NCI-H2196 treated with DMSO at 0.1 percent for 48 hours (cell line): Measurements from ENCODE around the gene NOC2L.
A peak's percentile ranks its signal among the peaks of the same experiment; 100 is the strongest.
"Not testable (repeated sequence)": the region's sequence is repeated elsewhere in the genome, so short reads cannot be mapped to it uniquely, and the experiment has no call there.

Experiments
- DNase-seq: peaks from one replicate; lab custom pipeline; 2025; ENCODE audit not compliant: unreplicated experiment; lab: John Stamatoyannopoulos, UW

The NOC2L gene

DNA sequence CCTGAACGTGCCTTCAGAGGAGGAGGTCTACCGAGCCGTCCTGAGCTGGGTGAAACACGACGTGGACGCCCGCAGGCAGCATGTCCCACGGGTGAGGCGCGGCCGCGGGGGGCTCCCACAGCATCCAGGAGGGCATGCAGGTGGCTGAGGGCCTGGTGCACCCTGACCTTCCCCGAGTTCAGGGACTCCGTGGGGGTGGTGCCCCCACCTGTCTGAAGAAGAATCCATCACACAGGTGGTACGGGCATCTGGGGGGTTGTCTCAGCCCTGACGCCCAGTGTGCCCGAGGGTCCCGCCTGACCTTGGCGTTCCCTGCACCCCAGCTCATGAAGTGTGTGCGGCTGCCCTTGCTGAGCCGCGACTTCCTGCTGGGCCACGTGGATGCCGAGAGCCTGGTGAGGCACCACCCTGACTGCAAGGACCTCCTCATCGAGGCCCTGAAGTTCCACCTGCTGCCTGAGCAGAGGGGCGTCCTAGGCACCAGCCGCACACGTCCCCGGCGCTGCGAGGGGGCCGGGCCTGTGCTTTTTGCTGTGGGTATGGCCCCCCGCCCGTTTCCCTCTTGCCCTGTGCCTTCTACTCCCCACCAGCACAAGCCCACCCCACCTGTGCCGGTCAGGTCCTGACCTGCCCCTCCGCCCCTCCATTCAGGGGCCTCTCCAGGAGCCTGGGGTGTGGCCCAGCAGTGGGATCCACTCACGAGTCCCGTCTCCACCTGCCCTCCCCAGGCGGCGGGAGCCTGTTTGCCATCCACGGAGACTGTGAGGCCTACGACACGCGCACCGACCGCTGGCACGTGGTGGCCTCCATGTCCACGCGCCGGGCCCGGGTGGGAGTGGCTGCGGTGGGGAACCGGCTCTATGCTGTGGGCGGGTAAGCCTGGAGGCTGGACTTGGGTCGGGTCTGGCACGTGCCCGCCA is 3.6 kb upstream of the NOC2L start:
- DNase-seq = no peak

DNA sequence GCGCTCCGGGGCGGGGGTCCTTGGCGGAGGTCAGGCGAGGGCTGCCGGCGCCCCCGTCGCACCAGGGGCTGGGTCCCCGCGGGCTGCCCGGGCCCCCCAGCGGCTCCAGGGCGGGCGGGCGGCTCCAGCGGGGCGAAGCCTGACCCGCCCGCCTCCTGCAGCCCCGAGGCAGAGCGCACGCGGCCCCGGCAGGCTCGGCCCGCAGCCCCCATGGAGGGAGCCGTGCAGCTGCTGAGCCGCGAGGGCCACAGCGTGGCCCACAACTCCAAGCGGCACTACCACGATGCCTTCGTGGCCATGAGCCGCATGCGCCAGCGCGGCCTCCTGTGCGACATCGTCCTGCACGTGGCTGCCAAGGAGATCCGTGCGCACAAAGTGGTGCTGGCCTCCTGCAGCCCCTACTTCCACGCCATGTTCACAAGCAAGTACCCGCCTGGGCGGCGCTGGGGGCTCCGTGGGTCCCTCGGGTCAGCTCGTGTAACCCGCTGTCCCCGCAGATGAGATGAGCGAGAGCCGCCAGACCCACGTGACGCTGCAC is 2.1 kb upstream of the NOC2L start:
- DNase-seq = no peak

DNA sequence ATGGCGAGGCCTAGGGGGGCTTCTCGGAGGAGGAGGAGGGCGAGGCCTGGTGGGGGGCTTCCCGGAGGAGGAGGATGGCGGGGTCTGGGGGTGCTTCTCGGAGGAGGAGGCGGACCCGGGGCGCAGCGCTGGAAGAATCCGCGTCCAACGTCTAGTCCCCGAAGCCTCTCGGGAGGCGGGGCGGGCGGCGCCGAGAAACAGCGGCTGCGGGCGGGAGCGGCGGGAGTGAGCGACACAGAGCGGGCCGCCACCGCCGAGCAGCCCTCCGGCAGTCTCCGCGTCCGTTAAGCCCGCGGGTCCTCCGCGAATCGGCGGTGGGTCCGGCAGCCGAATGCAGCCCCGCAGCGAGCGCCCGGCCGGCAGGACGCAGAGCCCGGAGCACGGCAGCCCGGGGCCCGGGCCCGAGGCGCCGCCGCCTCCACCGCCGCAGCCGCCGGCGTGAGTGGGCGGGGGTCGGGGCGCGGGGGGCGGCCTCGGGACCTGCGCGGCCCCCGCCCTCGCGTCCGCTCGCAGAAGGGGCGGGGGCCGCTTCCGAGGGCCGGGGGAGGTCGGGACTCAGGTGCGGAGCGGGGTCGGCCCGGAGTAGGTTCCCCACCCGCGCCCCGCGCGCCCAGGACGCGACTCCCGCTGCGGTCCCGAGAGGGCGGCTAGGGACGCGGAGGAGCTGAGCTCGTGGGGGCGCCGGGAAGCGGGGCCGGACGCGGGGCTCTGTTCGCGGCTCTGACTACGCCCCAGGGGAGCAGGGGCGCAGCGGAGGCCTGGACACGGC is 1.5 kb upstream of the NOC2L start, which contains the start of gene KLHL17:
TSS of gene KLHL17 (plus strand) at position 222 of the 769 bp plus-strand sequence. CDS start at position 332, 110 bp downstream.
- peak; percentile 19 for DNase-seq

- DNase-seq = no peak
These were observed 791 bp upstream of the NOC2L start for GRCh38 chr1:959731-960362.

DNA sequence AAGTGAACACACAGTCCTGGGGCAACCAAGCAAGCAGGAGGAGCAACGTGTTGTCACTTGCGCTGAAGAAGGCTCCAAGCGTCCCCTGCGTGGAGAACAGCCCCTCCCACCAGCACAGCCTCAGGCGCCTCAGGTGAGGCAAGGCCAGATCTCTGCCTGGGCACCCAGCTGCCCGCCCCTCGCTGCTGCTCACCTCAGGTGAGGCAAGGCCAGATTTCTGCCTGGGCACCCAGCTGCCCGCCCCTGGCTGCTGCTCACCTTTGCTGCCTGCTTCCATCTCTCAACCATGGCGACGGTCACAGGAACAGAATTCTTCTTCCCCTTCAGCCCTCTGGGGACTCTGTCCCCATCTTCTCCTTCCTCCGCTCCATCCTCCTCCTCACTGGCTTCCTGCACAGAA is 2.4 kb downstream of the NOC2L start:
- DNase-seq = no peak

DNA sequence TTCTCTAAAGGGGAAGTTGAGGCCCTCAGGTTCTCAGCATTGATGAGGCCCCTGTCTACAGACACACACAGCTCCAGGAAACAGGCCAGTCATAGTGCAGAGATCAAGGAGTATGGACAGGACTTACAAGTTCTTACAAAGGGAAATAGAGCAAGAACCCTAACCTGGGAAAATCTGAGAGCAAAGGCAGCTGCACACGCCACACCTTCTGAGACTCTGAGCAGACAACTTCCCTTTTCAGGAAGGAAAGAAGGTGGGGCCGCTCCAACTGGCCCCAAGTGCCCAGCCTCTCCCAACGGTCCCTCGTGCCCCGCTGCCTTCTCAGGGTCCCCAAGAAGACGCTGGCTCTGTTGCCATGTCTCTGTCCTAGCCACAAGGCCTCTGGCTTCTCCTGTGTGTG is 3.6 kb downstream of the NOC2L start:
- no peak for DNase-seq

DNA sequence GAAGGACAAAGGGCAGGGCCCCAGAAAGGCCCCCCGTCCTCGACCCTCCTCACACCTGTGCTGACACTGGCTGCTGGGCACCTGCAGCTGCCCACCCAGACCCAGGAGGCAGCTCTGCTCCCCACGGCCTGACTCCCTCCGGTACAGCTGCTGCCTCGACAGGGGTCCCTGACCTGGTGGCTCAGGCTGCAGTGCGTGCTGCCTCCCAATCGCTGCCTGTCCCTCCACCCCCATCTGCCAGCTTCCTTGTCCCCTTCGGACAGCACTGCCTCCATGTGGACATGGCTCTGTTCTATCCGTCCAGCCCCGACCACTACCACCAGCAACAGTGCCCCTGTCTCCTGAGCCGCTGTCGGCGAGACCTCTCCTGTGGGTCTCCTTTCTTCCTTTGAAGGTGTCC is 4.1 kb downstream of the NOC2L start:
- DNase-seq = no peak

DNA sequence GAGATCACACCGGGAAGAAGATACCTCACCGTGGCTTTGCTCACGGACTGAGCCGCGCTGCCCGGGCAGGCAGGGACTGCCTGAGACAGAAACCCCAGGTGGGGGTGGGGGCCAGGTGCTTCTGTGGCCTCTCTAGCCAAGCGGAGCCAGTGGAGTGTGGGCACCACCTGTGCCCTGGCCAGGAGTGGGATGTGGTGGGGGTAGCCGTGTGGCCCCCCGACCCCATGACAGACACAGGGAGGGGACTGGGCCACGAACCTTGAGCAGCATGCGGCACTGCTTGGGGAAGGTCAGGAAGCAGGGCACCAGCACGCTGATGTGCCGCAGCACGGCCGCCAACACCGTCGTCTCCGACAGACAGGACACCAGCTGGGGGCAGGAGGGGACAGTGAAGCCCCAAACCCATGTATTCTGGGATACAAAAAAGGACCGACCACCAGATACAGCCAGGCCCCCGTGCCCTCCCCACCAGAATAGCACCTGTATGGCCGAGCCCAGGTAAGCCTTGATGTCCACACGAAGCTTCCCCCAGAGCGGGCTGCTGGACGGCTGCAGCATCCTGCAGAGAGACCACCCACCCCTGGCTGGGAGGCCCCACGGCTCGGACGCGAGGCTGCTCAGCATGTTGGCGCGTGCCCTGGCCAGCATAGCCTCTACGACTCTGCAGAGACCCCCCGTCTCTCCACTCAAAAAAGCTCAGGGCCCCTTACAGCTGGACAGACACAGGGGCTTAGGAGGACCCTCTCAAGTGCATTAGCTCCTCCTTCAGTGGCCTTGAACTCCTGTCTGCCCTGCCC is 5.3 kb downstream of the NOC2L start:
- no peak for DNase-seq

DNA sequence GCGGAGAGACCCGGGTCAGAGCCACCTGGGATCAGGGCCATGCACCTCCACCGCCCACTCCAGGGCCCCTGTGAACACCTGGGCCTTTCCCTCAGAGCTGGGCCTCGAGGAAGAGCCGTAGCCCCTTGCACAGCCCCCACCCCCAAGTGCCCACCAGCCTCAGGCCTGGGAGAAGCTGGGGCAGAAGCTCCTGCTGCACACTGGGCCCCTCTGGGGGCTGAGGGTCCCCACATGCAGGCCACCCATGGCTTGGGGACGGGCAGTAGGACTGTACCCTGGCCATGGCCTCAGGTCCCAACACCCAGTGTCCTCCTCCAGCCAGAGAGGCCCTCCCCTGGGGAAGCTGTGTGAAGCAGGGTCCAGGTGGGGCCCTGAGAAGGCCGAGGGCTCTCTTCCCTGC is 6.5 kb downstream of the NOC2L start:
- no peak for DNase-seq

DNA sequence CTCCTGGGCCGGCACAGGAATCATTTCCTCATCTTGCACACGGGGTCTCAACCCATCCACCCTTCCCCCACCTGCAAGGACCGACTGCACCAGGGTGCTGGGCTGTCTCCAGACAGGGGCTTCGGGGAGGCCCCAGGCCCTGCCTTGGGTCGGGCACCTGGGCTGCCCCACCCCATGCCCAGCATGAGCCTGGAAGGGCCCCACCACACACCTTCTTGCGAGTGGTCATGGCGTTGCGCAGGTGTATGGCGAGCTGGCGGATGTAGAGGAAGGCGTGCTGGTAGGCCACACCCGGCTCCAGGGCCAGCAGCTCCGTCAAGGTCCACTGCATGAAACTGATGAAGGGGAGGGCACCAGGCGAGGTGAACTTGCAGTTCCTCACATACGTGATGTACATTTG is 6.9 kb downstream of the NOC2L start:
- no peak for DNase-seq

- no peak for DNase-seq
These were observed 7.7 kb downstream of the NOC2L start for GRCh38 chr1:951364-951763.

GRCh38 chr1:950881-951280 is 8.2 kb downstream of the NOC2L start:
- DNase-seq = no peak

- no peak for DNase-seq
These were observed 8.8 kb downstream of the NOC2L start for GRCh38 chr1:950268-950667.

- DNase-seq = no peak
These were observed 11.1 kb downstream of the NOC2L start for GRCh38 chr1:947958-948357.

DNA sequence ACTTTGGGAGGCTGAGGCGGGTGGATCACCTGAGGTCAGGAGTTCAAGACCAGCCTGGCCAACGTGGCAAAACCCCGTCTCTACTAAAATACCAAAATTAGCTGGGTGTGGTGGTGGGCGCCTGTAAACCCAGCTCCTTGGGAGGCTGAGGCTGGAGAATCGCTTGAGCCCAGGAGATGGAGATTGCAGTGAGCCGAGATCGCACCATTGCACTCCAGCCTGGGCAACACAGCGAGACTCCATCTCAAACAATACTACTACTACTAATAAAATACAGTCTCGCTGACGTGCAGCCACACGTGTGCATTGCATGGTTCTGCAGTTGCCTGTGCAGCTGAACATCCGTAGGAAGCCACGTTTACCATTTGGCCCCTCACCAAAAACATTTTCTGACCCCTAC is 12.2 kb downstream of the NOC2L start:
- DNase-seq = not testable (repeated sequence)

- no peak for DNase-seq
These were observed 13.1 kb downstream of the NOC2L start for GRCh38 chr1:945688-946556.

DNA sequence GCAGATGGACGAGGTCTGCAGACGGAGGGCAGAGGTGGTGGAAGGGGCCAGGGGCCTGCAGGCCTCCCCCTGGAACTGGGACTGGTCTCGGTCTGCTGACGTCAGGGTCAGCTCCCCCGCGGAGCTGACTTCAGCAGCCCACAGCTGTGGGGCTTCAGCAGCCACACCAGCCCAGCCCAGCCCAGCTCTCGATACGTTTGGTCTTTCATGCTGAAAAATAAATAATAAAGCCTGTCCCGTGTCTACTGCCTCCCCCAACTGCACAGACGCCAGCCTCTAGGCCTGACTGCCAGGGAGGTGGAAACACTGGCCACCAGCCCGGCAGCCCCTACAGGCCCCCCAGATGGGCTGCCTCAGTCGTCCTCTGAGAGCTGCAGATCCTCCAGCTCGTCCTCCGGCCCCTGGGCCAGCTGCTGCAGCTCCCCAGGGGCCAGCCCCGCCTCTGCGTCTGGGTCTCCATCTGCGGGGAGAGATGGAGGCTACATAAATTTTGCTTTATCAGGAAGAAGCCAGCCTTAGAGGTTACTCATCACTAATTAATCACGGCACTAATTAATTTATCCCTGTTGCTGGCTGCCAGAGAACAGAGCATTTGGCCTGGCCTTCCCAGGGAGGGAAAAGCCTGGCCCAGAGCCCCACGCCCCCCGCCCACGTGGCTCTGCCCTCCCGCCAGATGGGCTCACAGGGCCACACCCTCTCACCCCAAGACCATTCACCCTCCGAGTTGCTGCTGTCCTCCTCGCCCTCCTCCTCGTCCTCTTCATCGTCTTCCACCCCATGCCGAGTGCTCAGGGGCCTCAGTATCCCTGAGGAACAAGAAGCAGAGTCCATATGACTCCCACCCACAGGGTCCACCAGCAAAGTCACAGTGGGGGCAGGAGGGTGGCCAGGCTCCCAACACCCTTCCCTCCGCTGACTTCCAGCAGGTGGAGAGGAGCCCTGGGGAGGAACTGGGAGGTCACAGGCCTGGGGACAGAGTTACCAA is 14.4 kb downstream of the NOC2L start:
- DNase-seq = no peak

GRCh38 chr1:943545-944340 is 15.3 kb downstream of the NOC2L start:
- DNase-seq = no peak
